HG03439 (cell line): ENCODE data around the gene PALM3.
"Not testable (repeated sequence)": the region's sequence is repeated elsewhere in the genome, so short reads cannot be mapped to it uniquely, and the experiment has no call there.

Source experiments
- ATAC-seq: cut with Tn5 transposase; IDR thresholded peaks from one replicate; pipeline ENCODE4 v1.9.1; 2021; ENCODE audit warnings: mild to moderate bottlenecking, moderate library complexity; ENCODE audit not compliant: unreplicated experiment

Gene PALM3

GRCh38 chr19:14061081-14061749 is 661 bp downstream of the PALM3 start:
- ATAC-seq: no peak

GRCh38 chr19:14059652-14060155 is 2.2 kb downstream of the PALM3 start:
- ATAC-seq: no peak

- no peak for ATAC-seq
Observed at GRCh38 chr19:14059093-14059480, 2.8 kb downstream of the PALM3 start.

- ATAC-seq: no peak
Observed at GRCh38 chr19:14058182-14059092, 3.4 kb downstream of the PALM3 start.

GRCh38 chr19:14056741-14057356 is 5.0 kb downstream of the PALM3 start:
- no peak for ATAC-seq

- ATAC-seq: no peak
Observed at GRCh38 chr19:14056069-14056666, 5.7 kb downstream of the PALM3 start.

- no peak for ATAC-seq
Observed at GRCh38 chr19:14055396-14055795, 6.5 kb downstream of the PALM3 start.

GRCh38 chr19:14054721-14055120 is 7.2 kb downstream of the PALM3 start:
- ATAC-seq: no peak

- no peak for ATAC-seq
Observed at GRCh38 chr19:14054099-14054498, 7.8 kb downstream of the PALM3 start.

- no peak for ATAC-seq
Observed at GRCh38 chr19:14053500-14053899, 8.4 kb downstream of the PALM3 start.

GRCh38 chr19:14053032-14053431 is 8.8 kb downstream of the PALM3 start:
- no peak for ATAC-seq

- ATAC-seq: no peak
Observed at GRCh38 chr19:14052470-14052869, 9.4 kb downstream of the PALM3 start.

GRCh38 chr19:14051980-14052379 is 9.9 kb downstream of the PALM3 start:
- ATAC-seq: no peak

GRCh38 chr19:14050961-14051360 is 10.9 kb downstream of the PALM3 start:
- not testable (repeated sequence) for ATAC-seq

- ATAC-seq: no peak
Observed at GRCh38 chr19:14050512-14050911, 11.4 kb downstream of the PALM3 start.

- no peak for ATAC-seq
Observed at GRCh38 chr19:14048443-14049153, 13.3 kb downstream of the PALM3 start.

- ATAC-seq: not testable (repeated sequence)
Observed at GRCh38 chr19:14047866-14048265, 14.0 kb downstream of the PALM3 start.

- not testable (repeated sequence) for ATAC-seq
Observed at GRCh38 chr19:14042659-14043608, 18.9 kb downstream of the PALM3 start.

- ATAC-seq: no peak
Observed at GRCh38 chr19:14039181-14039580, 22.7 kb downstream of the PALM3 start.
